HCT116 (cell line): ENCODE measurements around the gene ZNF143.

Experiments
- CTCF ChIP-seq, 3 experiments: fragments of 200-600 bp in 1 of 3; sonication (generic) in 1 of 3; IDR thresholded peaks in 2 of 3; conservative IDR thresholded peaks in 1 of 3; 2 replicates each; pipeline ENCODE4 v1.5.1; 2012 to 2017; ENCODE audit warnings: low read depth in 2 of 3, low read length in 2 of 3, antibody characterized with exemption in 1 of 3, borderline replicate concordance in 1 of 3, control low read depth in 1 of 3, mild to moderate bottlenecking in 1 of 3, mixed read lengths in 1 of 3, mixed run types in 1 of 3, moderate library complexity in 1 of 3; ENCODE audit not compliant: insufficient read depth in 1 of 3
- POLR2A ChIP-seq: IDR thresholded peaks from 2 replicates; pipeline ENCODE4 v1.7.0; 2011; ENCODE audit warnings: borderline replicate concordance; ENCODE audit not compliant: insufficient read depth, insufficient read length; ENCODE audit errors: extremely low read depth
- SRF ChIP-seq: IDR thresholded peaks from 2 replicates; pipeline ENCODE4 v1.6.1; 2012; ENCODE audit warnings: low read depth
- YY1 ChIP-seq: IDR thresholded peaks from 2 replicates; pipeline ENCODE4 v1.6.1; 2011; ENCODE audit warnings: low read length, low read depth, moderate library complexity, mild to moderate bottlenecking; ENCODE audit not compliant: insufficient replicate concordance; ENCODE audit errors: extremely low read depth

GRCh38 chr11:9493492-9493891 lies 32.7 kb downstream of the ZNF143 start:
- no peak for TF ChIP-seq POLR2A
- no peak for TF ChIP-seq YY1
- no peak for TF ChIP-seq CTCF (IDR thresholded peaks at IDR 0.05 in 2 of 3, conservative IDR thresholded peaks at IDR 0.05 in 1 of 3; ENCODE audit: borderline replicate concordance in 1 of 3, insufficient read depth in 1 of 3, low read depth in 2 of 3, low read length in 2 of 3)
- TF ChIP-seq SRF = no peak
